Stimulated activated CD4-positive, alpha-beta T cell treated with anti-CD3 and anti-CD28 coated beads, Interleukin-15, amount 100 ng/mL, for 24 hours (primary cell): ENCODE measurements around the gene CCSER2.
A peak's percentile ranks its signal among the peaks of the same experiment; 100 is the strongest.
"Not testable (repeated sequence)": the region's sequence is repeated elsewhere in the genome, so short reads cannot be mapped to it uniquely, and the experiment has no call there.

ENCODE experiments used
- DNase-seq: peaks from one replicate; pipeline ENCODE4 v3.0.0-alpha.2; 2020

Gene CCSER2

DNA sequence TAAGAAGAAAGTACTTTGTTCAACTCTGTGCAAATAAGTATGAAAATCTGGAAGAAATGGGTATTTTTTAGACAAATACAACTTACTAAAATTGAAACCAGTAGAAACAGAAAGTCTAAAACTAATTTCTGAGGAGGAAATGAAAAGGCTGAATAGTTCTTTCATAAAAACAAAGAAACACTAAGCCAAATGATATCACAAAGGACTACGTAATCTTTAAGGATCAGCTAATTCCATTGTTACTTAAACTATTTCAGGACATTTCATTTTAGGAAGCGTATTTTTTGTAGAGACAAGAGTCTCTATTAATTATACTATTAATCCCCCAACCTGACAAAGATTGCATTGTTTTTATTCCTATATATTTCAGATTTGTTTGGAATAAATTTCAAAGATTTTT, 11.2 kb upstream of the CCSER2 start:
- no peak for DNase-seq

DNA sequence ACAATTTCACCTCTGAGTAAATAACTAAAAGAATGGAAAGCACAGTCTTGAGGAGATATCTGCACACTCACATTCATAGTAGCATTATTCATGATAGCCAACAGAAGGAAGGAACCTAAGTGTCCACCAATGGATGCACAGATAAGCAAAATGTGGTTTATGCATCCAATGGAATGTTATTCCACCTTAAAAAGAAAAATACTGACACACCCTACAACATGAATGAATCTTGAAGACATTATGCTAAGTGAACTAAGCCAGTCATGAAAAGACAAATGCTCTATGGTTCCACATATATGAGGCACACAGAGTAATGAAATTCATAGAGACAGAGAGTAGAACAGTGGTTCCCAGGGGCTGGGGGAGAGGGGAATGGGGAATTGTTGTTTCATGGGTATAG, 6.5 kb upstream of the CCSER2 start:
- no peak for DNase-seq

DNA sequence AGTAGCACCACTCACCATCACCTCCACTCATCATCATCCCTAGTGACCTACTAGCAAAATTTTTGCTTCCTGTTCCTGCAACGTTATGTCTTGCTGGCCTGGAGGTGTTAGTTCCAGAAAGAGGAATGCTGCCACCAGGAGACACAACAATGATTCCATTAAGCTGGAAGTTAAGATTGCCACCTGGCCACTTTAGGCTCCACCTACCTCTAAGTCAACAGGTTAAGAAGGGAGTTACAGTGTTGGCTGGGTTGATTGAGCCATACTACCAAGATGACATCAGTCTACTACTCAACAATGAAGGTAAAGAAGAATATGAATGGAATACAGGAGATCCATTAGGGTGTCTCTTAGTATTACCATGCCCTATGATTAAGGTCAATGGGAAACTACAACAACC, 4.8 kb upstream of the CCSER2 start:
- not testable (repeated sequence) for DNase-seq

DNA sequence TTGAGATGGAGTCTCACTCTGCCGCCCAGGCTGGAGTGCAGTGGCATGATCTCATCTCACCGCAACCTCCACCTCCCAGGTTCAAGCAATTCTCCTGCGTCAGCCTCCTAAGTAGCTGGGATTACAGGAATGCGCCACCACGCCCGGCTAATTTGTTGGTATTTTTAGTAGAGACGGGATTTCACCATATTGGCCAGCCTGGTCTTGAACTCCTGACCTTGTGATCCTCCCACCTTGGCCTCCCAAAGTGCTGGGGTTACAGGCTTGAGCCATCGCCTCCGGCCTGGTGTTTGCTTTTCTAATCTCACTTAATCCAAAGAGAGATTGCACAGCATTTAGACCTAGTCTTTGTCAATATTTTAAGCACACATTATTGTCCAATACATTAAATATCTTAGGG, 1.4 kb upstream of the CCSER2 start:
- not testable (repeated sequence) for DNase-seq

- DNase-seq = peak; percentile 80
These were observed 815 bp downstream of the CCSER2 start for GRCh38 chr10:84329196-84329611.

DNA sequence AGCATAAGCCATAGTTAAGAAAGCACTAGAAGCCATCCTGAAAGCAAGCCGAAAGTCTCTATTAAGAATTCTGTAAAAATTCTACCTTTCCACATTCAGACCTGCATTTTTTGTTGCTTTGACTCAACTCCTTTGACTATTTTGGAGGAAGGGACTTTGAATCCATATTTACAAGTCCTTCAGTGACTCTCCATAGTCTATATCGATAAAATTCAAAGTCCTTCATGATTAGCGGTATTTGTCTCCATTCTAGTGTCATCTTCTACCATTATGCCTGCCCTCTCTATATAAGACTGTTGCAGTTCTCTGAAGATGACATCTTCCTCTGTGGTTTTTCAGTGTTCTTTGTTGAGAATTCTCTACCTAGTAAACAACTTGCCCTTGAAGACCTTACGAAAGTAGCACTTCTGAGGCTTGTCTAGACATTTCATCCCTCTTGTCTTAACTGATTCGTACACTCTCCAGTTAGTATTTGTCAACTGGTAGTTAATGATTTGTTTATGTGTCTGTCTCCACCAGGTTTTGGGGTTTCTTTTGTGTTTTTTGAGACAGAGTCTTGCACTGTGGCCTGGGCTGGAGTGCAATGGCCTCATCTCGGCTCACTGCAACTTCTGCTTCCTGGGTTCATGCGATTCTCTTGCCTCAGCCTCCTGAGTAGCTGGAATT, 1.7 kb downstream of the CCSER2 start:
- DNase-seq = no peak

DNA sequence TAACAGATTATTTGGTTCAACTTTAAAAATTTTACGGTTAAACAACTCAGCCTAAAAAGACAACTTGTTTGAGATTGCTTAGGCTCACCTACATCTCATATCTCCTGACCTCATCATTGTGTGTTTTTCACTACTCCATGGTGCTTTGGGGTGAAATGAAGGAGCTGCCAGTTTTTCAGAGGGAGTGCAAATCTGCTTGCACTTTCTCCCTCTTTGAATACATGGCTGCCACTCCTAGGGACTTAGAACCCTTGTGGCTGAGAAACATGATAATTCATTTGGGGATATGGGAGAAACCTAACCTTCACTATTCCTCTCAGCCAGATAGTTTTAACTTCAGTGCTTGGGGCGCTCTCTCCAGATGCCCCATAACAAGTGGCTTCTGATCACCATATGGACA, 2.7 kb downstream of the CCSER2 start:
- no peak for DNase-seq

GRCh38 chr10:84333864-84334451, 5.6 kb downstream of the CCSER2 start:
- peak; percentile 67 for DNase-seq

DNA sequence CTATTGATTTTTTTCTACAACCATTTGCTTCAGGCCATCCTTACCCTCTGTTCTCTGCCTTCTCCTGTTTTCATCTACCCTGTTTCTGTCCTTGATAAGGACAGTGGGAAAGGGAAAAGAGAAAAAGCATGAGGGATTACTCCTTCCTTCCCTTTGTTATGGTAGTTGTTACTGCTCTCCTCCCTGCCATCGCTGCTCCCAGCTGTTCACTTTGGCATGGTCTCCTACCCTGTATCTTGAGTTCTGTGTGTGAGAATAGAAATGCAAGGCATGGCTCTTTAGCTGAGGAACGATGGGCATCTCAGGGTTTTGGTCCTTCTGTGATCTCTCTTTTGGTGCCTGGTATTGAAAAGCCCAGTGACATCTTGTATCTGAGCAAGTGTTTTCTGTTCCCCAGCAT, 6.4 kb downstream of the CCSER2 start:
- DNase-seq = no peak

DNA sequence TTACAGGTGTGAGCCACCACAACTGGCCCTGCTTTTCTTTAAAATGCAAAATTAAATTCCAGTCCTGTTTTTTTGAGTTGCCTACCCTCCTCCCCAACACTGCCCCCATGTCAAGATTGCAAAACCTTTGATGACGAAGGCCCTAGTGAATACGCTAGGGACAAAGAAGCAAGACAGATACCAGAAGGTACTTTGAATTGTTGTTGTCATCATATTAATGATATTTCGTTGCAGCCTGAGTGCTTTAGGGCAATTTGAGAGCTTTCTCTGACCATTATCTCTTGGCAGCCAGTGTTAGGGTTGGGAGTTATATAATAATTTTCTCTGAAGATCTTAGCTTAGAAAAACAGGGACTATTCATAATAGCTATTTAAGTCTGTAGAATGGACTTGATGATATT, 7.1 kb downstream of the CCSER2 start:
- no peak for DNase-seq

GRCh38 chr10:84336406-84337090, 8.2 kb downstream of the CCSER2 start:
- no peak for DNase-seq

GRCh38 chr10:84337199-84337598, 8.8 kb downstream of the CCSER2 start:
- no peak for DNase-seq

GRCh38 chr10:84339025-84339424, 10.6 kb downstream of the CCSER2 start:
- DNase-seq = no peak

GRCh38 chr10:84340187-84340586, 11.8 kb downstream of the CCSER2 start:
- DNase-seq = no peak

DNA sequence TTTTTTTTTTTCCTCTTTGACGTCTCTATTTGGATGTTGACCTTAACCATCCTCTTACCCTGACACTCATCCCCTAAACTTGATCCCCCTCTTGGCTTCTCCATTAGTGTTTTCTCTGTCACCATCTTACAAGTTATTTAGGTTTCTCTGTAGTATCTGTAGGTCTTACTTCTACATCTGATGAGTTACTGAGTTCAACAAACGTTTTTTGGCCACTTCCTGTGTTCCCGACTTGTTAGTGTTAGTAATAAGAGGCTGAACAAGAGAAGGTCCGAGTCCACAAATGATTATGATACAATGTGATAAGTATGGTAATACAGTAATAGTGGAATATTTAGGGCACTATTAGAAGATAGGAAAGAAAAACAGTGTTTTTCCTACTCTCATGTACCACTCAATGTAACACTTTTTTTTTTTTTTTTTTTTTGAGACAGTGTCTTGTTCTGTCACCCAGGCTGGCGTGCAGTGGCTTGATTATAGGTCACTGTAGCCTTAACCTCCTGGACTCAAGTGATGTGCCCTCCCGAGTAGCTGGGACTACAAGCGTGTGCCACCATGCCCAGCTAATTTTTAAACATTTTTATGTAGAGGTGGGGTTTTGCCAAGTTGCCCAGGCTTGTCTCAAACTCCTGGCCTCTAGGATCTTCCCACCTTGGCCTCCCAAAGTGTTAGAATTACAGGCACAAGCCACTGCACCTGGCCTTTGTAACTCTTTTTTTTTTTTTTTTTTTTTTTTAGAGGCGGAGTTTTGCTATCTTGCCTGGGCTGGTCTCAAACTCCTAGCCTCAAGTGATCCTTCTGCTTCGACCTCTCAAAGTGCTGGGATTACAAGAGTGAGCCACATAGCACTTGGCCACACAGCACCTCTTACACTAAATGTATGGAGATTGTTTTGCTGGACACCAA, 12.5 kb downstream of the CCSER2 start:
- DNase-seq = no peak

DNA sequence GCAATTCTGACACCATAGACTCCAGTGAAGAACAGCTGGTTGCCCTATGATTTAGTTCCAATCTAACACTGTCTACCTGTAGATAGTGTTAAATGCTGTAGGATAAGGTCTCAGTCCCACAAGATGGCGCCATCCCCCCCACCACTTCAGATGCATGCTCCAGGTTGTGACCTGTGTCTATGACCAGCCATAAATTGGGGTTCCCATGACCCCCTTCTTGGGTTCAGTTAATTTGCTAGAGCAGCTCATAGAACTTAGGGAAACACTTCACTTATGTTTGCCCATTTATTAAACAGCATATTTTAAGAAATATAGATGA, 13.1 kb downstream of the CCSER2 start:
- peak; percentile 17 for DNase-seq

GRCh38 chr10:84341983-84342382, 13.6 kb downstream of the CCSER2 start:
- peak; percentile 28 for DNase-seq

GRCh38 chr10:84342584-84342983, 14.2 kb downstream of the CCSER2 start:
- DNase-seq = no peak

DNA sequence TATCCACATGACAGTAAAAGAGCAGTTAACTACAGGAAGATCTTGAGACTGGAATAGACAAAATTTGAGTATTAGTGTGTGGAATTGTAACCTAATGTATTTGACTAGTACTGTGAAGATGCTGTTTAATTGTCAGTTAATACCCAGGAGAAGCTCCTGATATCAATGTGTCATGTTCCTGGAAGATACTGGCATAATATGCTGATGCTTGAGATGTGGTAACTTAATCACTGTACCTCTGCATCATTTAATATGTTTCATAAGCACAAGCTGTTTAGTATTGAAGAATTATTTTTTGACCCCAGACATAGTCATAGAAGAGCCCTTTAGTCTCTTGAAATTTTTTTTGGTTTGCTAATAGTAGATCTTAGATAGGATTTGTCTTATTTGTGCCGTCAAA, 15.4 kb downstream of the CCSER2 start:
- no peak for DNase-seq

DNA sequence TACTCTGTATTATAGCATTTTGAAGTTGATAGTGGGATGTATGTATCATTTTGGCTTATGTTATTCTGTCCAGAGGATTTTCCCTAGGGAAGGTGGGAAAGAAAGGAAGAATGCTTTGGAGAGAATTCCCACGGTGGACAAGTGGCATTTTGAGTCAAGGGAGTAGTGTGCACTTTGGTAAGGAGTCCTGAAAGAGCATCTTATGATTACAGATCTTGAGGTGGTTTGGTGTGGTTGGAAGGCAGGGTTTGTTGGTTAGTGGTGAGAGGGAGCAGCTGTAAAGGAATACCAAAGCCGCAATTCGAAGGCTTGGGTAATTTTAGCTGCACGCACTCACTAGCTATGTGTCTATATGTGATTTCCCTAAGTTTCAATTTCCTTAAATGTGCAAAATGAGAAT, 16.1 kb downstream of the CCSER2 start:
- peak; percentile 18 for DNase-seq

DNA sequence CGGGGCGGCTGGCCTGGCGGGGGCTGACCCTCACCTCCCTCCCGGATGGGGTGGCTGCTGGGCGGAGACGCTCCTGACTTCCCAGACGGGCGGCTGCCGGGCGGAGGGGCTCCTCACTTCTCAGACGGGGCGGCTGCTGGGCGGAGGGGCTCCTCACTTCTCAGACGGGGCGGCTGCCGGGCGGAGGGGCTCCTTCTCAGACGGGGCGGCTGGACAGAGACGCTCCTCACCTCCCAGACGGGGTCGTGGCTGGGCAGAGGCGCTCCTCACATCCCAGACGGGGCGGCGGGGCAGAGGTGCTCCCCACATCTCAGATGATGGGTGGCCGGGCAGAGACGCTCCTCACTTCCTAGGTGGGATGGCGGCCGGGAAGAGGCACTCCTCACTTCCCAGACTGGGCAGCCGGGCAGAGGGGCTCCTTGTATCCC, 19.2 kb downstream of the CCSER2 start:
- DNase-seq = not testable (repeated sequence)

GRCh38 chr10:84348447-84348846, 20.1 kb downstream of the CCSER2 start:
- DNase-seq = no peak

GRCh38 chr10:84348860-84349259, 20.5 kb downstream of the CCSER2 start:
- no peak for DNase-seq
